SK-N-SH (cell line): ENCODE data around the gene MPO.

Experiments used
- CHD2 ChIP-seq: fragments of 150-350 bp; IDR thresholded peaks from 2 replicates; pipeline ENCODE4 v1.6.1; 2018; ENCODE audit warnings: low read length; ENCODE audit not compliant: partially characterized antibody
- CTCF ChIP-seq: fragments of 200-600 bp; sonication (generic); IDR thresholded peaks from 2 replicates; pipeline ENCODE4 v1.6.1; 2017; ENCODE audit warnings: antibody characterized with exemption, mild to moderate bottlenecking, moderate library complexity
- FOSL2 ChIP-seq: IDR thresholded peaks from 2 replicates; pipeline ENCODE4 v1.4.0; 2012; ENCODE audit warnings: low read depth, mild to moderate bottlenecking, moderate library complexity, borderline replicate concordance
- JUND ChIP-seq: IDR thresholded peaks from 2 replicates; pipeline ENCODE4 v1.4.0; 2012
- POLR2AphosphoS5 ChIP-seq: IDR thresholded peaks from 2 replicates; pipeline ENCODE4 v1.6.1; 2012; ENCODE audit warnings: low read depth, low read length
- RAD21 ChIP-seq: IDR thresholded peaks from 2 replicates; pipeline ENCODE4 v1.6.1; 2012; ENCODE audit warnings: mild to moderate bottlenecking, low read length
- SIN3A ChIP-seq: IDR thresholded peaks from 2 replicates; pipeline ENCODE4 v1.6.1; 2012; ENCODE audit warnings: low read depth, mild to moderate bottlenecking, low read length, moderate library complexity, borderline replicate concordance
- SMC3 ChIP-seq: IDR thresholded peaks from 2 replicates; pipeline ENCODE4 v1.6.1; 2012; ENCODE audit warnings: low read depth, low read length, improper control_type of control experiment
- USF2 ChIP-seq: fragments of 150-350 bp; IDR thresholded peaks from 2 replicates; pipeline ENCODE4 v1.6.1; 2017; ENCODE audit warnings: antibody characterized with exemption, low read length, low read depth, borderline replicate concordance
- YY1 ChIP-seq: IDR thresholded peaks from 2 replicates; pipeline ENCODE4 v1.4.0; 2012; ENCODE audit warnings: low read depth, mild to moderate bottlenecking

DNA sequence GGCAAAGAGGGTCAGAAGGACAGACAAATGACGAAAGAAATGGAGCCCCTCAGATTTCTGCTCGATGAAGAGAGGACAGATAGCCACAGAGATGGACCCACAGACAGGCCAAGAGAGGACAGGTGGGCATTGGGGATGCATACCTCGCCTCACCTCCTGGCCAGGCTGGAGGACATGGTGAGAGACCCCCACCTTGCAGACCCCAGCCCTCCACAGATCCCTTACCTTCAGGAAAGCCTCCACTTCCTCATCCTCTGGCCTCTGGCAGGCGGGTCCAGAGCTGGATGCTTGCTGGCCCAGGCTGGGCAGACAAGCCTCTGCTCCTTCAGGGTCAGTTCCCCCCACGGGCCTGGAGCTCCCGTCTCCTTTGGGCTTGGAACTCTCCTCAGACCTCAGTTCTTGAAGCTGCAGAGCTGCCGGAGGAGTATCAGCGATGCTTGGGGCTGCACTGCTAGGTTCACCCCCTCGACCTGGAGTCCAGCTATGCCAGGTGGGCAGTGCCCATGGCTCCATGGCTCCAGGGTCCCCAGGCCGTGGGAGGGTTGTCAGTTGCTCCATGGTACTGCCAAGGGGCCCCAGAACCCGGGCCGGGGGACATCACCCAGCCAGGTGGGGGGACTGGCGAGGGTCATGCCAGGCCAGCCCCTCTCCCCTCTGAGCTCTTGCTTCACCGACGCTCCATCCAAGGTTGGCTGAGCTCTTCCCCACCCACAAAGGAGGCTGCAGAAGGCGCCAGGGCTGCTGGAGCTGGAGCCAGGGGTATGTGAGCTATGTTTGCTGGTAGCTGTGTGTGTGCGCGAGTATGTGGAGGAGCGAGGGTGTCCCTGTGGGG, 46.8 kb upstream of the MPO start:
- no peak for TF ChIP-seq CHD2
- TF ChIP-seq POLR2AphosphoS5: no peak
- TF ChIP-seq CTCF: no peak
- TF ChIP-seq USF2: no peak
- TF ChIP-seq FOSL2: no peak
- no peak for TF ChIP-seq SIN3A
- TF ChIP-seq JUND: no peak
- no peak for TF ChIP-seq YY1
- TF ChIP-seq RAD21: no peak
- no peak for TF ChIP-seq SMC3
